WTC11 (cell line): ENCODE results near the gene ELOF1. TPM values are rescaled to one million over a fixed set of nuclear protein-coding genes. Genes with fewer than 3 reads are reported as not detected.
"Not testable (repeated sequence)": the region's sequence is repeated elsewhere in the genome, so short reads cannot be mapped to it uniquely, and the experiment has no call there.

Experiments used
- ATAC-seq: fragments of 200-7000 bp; cut with Tn5 transposase; 2 replicates; pipeline ENCODE4 v1.10.0; 2021; ENCODE audit warnings: mild to moderate bottlenecking, moderate library complexity
- CTCF ChIA-PET: fragments of 300-600 bp; sonication (Branson Sonifier 250); formaldehyde crosslinking; loops from one replicate; lab custom pipeline; 2021; ENCODE audit warnings: antibody characterized with exemption; lab: Charles Lee
- POLR2A ChIA-PET: fragments of 350-600 bp; sonication (Branson Sonifier 250); formaldehyde crosslinking; loops from one replicate; lab custom pipeline; 2021; ENCODE audit warnings: antibody characterized with exemption; lab: Charles Lee
- DNase-seq: peaks from one replicate; pipeline ENCODE4 v3.0.0; 2021; ENCODE audit warnings: low spot score
- H3K27ac Mint-ChIP-seq: 2 replicates; pipeline ENCODE4 v1.8.0; 2021; ENCODE audit warnings: mixed read lengths
- H3K27me3 Mint-ChIP-seq: 2 replicates; pipeline ENCODE4 v1.8.0; 2021; ENCODE audit warnings: low read depth, mild to moderate bottlenecking, moderate library complexity, mixed read lengths
- H3K36me3 Mint-ChIP-seq: 2 replicates; pipeline ENCODE4 v1.8.0; 2021; ENCODE audit warnings: mixed read lengths
- H3K4me1 Mint-ChIP-seq: 2 replicates; pipeline ENCODE4 v1.8.0; 2022; ENCODE audit warnings: mixed read lengths
- H3K4me3 Mint-ChIP-seq: 2 replicates; pipeline ENCODE4 v1.8.0; 2021; ENCODE audit warnings: mild to moderate bottlenecking, moderate library complexity, mixed read lengths
- H3K9me3 Mint-ChIP-seq: 2 replicates; pipeline ENCODE4 v1.8.0; 2021; ENCODE audit warnings: mixed read lengths
- ATF1 ChIP-seq: sonication (generic); formaldehyde crosslinking; IDR thresholded peaks from 2 replicates; pipeline ENCODE4 v1.8.1; 2023; ENCODE audit warnings: mild to moderate bottlenecking, moderate library complexity, missing genetic modification reagents
- KAT7 ChIP-seq: sonication (generic); formaldehyde crosslinking; IDR thresholded peaks from 2 replicates; pipeline ENCODE4 v1.8.1; 2023; ENCODE audit warnings: missing genetic modification reagents, mild to moderate bottlenecking, borderline replicate concordance
- TEAD1 ChIP-seq: sonication (generic); formaldehyde crosslinking; IDR thresholded peaks from 2 replicates; pipeline ENCODE4 v1.8.0; 2022; ENCODE audit warnings: mild to moderate bottlenecking, missing genetic modification reagents
- ZBTB21 ChIP-seq: sonication (generic); formaldehyde crosslinking; IDR thresholded peaks from 2 replicates; pipeline ENCODE4 v1.8.1; 2023; ENCODE audit warnings: mild to moderate bottlenecking, missing genetic modification reagents, borderline replicate concordance
- ZNF219 ChIP-seq: sonication (generic); formaldehyde crosslinking; IDR thresholded peaks from 2 replicates; pipeline ENCODE4 v1.8.0; 2023; ENCODE audit warnings: missing genetic modification reagents, mild to moderate bottlenecking, borderline replicate concordance
- total RNA-seq: library from RNA; stranded (reverse); gene quantifications from 3 replicates; pipeline ENCODE4 v1.2.3, GENCODE V29; 2021
- TF ChIP-seq, protein P1 (sequence below): sonication (generic); formaldehyde crosslinking; IDR thresholded peaks from 2 replicates; pipeline ENCODE4 v1.8.0; 2023; ENCODE audit warnings: mild to moderate bottlenecking, missing genetic modification reagents
- TF ChIP-seq, protein P2 (sequence below): sonication (generic); formaldehyde crosslinking; IDR thresholded peaks from 2 replicates; pipeline ENCODE4 v1.8.1; 2023; ENCODE audit warnings: mild to moderate bottlenecking, moderate library complexity, missing genetic modification reagents
- TF ChIP-seq, protein P3 (sequence below): fragments of 250-450 bp; sonication (Bioruptor Pico); IDR thresholded peaks from 2 replicates; pipeline ENCODE4 v1.9.0; 2021; ENCODE audit warnings: moderate library complexity, mild to moderate bottlenecking, inconsistent platforms, borderline replicate concordance
- TF ChIP-seq, protein P4 (sequence below): sonication (generic); formaldehyde crosslinking; IDR thresholded peaks from 2 replicates; pipeline ENCODE4 v1.8.0; 2022; ENCODE audit warnings: missing genetic modification reagents
- TF ChIP-seq, protein P5 (sequence below): sonication (generic); formaldehyde crosslinking; IDR thresholded peaks from 2 replicates; pipeline ENCODE4 v1.8.1; 2022; ENCODE audit warnings: missing genetic modification reagents, borderline replicate concordance
- TF ChIP-seq, protein P6 (sequence below): fragments of 250-450 bp; sonication (Bioruptor Pico); IDR thresholded peaks from 2 replicates; pipeline ENCODE4 v1.9.0; 2021; ENCODE audit warnings: mild to moderate bottlenecking
- TF ChIP-seq, protein P7 (sequence below): sonication (generic); formaldehyde crosslinking; IDR thresholded peaks from 2 replicates; pipeline ENCODE4 v1.8.0; 2022; ENCODE audit warnings: mild to moderate bottlenecking, missing genetic modification reagents

ELOF1 gene
- total RNA-seq, 1 experiment from 2014 or later: 86.0 TPM

DNA sequence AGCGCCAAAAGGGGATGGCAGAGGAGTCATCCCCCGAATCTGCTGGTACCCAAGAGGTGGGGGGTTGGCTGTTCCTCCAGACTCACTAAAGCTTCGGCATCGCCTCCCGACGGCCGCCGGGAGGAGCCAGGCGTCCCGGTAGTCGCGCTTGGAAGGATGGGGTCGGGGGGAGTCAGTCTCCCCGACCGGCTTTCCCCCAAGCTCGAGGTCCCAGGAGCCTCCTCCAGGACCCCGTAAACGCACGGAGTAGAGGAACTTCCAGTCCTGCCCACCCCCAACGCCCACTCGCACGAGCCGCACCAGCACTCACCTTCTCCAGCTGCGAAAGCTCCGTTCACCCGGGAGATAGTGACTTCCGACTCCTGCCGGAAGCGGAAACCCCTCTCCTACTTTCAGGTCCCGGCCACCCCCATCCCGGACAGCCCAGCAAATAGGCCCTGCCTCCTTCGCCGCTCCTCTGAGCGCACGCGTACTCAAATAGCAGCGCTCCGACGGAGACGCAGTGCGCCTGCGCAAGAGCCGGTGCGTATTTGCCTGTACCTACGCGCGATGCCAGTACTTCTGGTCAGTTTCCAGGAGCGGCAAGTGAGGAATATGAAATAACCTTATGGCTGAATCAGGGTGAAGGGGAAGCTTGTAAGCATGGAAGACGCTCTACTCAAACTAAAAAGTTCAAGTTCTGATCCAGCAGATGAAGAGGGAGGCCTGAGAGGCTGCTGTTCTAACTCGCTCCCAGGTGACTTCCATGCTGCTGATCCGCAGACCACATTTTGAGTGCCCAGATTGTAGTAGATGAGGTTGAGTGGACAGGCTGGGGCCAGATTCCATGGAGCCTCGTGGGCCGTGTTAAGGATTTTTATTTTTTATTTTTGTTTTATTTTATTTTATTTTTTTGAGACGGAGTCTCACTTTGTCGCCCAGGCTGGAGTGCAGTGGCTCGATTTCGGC lies at the start of gene ELOF1 (continued):
- TF ChIP-seq, protein P1, sequence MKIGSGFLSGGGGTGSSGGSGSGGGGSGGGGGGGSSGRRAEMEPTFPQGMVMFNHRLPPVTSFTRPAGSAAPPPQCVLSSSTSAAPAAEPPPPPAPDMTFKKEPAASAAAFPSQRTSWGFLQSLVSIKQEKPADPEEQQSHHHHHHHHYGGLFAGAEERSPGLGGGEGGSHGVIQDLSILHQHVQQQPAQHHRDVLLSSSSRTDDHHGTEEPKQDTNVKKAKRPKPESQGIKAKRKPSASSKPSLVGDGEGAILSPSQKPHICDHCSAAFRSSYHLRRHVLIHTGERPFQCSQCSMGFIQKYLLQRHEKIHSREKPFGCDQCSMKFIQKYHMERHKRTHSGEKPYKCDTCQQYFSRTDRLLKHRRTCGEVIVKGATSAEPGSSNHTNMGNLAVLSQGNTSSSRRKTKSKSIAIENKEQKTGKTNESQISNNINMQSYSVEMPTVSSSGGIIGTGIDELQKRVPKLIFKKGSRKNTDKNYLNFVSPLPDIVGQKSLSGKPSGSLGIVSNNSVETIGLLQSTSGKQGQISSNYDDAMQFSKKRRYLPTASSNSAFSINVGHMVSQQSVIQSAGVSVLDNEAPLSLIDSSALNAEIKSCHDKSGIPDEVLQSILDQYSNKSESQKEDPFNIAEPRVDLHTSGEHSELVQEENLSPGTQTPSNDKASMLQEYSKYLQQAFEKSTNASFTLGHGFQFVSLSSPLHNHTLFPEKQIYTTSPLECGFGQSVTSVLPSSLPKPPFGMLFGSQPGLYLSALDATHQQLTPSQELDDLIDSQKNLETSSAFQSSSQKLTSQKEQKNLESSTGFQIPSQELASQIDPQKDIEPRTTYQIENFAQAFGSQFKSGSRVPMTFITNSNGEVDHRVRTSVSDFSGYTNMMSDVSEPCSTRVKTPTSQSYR: peak; percentile 67; the same call in 1 of the 2 replicates
- TF ChIP-seq, protein P2, sequence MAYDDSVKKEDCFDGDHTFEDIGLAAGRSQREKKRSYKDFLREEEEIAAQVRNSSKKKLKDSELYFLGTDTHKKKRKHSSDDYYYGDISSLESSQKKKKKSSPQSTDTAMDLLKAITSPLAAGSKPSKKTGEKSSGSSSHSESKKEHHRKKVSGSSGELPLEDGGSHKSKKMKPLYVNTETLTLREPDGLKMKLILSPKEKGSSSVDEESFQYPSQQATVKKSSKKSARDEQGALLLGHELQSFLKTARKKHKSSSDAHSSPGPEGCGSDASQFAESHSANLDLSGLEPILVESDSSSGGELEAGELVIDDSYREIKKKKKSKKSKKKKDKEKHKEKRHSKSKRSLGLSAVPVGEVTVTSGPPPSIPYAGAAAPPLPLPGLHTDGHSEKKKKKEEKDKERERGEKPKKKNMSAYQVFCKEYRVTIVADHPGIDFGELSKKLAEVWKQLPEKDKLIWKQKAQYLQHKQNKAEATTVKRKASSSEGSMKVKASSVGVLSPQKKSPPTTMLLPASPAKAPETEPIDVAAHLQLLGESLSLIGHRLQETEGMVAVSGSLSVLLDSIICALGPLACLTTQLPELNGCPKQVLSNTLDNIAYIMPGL: 0 out of 2 replicates have a peak, but pooled peaks have one; percentile 17
- no peak for TF ChIP-seq KAT7 (CRISPR knock-in tag)
- TF ChIP-seq, protein P3, sequence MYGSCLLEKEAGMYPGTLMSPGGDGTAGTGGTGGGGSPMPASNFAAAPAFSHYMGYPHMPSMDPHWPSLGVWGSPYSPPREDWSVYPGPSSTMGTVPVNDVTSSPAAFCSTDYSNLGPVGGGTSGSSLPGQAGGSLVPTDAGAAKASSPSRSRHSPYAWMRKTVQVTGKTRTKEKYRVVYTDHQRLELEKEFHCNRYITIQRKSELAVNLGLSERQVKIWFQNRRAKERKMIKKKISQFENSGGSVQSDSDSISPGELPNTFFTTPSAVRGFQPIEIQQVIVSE (CRISPR knock-in tag): no peak
- TF ChIP-seq, protein P4, sequence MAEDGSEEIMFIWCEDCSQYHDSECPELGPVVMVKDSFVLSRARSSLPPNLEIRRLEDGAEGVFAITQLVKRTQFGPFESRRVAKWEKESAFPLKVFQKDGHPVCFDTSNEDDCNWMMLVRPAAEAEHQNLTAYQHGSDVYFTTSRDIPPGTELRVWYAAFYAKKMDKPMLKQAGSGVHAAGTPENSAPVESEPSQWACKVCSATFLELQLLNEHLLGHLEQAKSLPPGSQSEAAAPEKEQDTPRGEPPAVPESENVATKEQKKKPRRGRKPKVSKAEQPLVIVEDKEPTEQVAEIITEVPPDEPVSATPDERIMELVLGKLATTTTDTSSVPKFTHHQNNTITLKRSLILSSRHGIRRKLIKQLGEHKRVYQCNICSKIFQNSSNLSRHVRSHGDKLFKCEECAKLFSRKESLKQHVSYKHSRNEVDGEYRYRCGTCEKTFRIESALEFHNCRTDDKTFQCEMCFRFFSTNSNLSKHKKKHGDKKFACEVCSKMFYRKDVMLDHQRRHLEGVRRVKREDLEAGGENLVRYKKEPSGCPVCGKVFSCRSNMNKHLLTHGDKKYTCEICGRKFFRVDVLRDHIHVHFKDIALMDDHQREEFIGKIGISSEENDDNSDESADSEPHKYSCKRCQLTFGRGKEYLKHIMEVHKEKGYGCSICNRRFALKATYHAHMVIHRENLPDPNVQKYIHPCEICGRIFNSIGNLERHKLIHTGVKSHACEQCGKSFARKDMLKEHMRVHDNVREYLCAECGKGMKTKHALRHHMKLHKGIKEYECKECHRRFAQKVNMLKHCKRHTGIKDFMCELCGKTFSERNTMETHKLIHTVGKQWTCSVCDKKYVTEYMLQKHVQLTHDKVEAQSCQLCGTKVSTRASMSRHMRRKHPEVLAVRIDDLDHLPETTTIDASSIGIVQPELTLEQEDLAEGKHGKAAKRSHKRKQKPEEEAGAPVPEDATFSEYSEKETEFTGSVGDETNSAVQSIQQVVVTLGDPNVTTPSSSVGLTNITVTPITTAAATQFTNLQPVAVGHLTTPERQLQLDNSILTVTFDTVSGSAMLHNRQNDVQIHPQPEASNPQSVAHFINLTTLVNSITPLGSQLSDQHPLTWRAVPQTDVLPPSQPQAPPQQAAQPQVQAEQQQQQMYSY (CRISPR knock-in tag): no peak

DNA sequence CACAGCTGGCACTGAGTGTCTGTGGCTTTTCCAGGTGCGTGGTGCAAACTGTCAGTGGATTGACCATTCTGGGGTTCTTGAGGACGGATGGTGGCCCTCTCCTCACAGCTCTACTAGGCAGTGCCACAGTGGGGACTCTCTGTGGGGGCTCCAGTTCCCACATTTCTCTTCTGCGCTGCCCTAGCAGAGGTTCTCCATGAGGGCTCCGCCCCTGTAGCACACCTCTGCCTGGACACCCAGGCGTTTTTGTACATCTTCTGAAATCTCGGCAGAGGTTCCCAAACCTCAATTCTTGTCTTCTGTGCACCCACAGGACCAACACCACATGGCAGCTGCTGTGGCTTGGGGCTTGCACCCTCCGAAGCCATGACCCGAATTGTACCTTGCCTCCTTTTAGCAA lies 47.5 kb upstream of the ELOF1 start:
- Mint-ChIP-seq H3K9me3 (peaks cover 29% of the 10 kb centered on the region), H3K4me1 (peaks cover 18% of the 10 kb centered on the region), H3K27me3 (no peaks in the 10 kb centered on the region; the same call in 1 of the 2 replicates), H3K36me3 (peaks cover 70% of the 10 kb centered on the region), H3K4me3 (no peak overlapping the region), H3K27ac (no peak overlapping the region)
- TF ChIP-seq KAT7 (CRISPR knock-in tag) (no peak), ZBTB21 (no peak), TEAD1 (CRISPR knock-in tag) (no peak), ZNF219 (no peak), ATF1 (no peak)
- TF ChIP-seq, protein P5, sequence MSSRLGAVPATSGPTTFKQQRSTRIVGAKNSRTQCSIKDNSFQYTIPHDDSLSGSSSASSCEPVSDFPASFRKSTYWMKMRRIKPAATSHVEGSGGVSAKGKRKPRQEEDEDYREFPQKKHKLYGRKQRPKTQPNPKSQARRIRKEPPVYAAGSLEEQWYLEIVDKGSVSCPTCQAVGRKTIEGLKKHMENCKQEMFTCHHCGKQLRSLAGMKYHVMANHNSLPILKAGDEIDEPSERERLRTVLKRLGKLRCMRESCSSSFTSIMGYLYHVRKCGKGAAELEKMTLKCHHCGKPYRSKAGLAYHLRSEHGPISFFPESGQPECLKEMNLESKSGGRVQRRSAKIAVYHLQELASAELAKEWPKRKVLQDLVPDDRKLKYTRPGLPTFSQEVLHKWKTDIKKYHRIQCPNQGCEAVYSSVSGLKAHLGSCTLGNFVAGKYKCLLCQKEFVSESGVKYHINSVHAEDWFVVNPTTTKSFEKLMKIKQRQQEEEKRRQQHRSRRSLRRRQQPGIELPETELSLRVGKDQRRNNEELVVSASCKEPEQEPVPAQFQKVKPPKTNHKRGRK (CRISPR knock-in tag): no peak
- TF ChIP-seq, protein P6, sequence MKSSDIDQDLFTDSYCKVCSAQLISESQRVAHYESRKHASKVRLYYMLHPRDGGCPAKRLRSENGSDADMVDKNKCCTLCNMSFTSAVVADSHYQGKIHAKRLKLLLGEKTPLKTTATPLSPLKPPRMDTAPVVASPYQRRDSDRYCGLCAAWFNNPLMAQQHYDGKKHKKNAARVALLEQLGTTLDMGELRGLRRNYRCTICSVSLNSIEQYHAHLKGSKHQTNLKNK (CRISPR knock-in tag): no peak
- TF ChIP-seq, protein P7, sequence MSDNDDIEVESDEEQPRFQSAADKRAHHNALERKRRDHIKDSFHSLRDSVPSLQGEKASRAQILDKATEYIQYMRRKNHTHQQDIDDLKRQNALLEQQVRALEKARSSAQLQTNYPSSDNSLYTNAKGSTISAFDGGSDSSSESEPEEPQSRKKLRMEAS (CRISPR knock-in tag): no peak
- no peak for DNase-seq
- ChIA-PET POLR2A (no interaction called here), CTCF (no interaction called here)
- no peak for ATAC-seq

DNA sequence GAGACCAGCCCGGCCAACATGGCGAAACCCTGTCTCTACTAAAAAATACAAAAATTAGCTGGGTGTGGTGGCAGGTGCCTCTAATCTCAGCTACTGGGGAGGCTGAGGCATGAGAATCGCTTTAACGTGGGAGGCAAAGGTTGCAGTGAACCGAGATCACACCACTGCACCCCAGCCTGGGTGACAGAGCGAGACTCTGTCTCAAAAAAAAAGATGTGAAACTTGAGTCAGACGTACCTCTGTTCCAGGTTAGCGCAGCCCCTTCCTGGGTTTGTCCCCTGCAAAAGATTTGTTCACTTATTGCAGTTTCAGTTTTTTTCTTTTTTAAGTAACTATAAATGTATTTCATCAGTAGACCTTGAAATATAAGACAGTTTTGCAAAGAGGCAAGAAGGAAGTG lies 40.7 kb upstream of the ELOF1 start:
- peaks cover 25% of the 10 kb centered on the region for H3K4me1 Mint-ChIP-seq
- POLR2A ChIA-PET, CTCF ChIA-PET, H3K4me3 Mint-ChIP-seq, DNase-seq, H3K27ac Mint-ChIP-seq, ATAC-seq, H3K9me3 Mint-ChIP-seq, H3K27me3 Mint-ChIP-seq: not testable (repeated sequence)
- H3K36me3 Mint-ChIP-seq: peaks cover 41% of the 10 kb centered on the region
